Prostate gland (tissue), 2 donors: ENCODE measurements around the gene ATF1. TPM values are rescaled to one million over a fixed set of nuclear protein-coding genes. Genes with fewer than 3 reads are reported as not detected.

ENCODE experiments used
- DNase-seq: peaks from one replicate; pipeline ENCODE4 v3.0.0-alpha.2; 2019; ENCODE audit warnings: low spot score
- H3K27ac ChIP-seq, 2 donors: fragments of 200-600 bp; sonication (generic); 2 replicates each; pipeline ENCODE4 v1.5.1; 2017 to 2019
- H3K27me3 ChIP-seq: fragments of 200-600 bp; sonication (generic); replicated peaks from 2 replicates; pipeline ENCODE4 v1.5.1; 2019; ENCODE audit not compliant: insufficient read depth
- H3K36me3 ChIP-seq, 2 donors: fragments of 200-600 bp; sonication (generic); 1 replicate in 1 of 2; 2 replicates in 1 of 2; pipeline versions ENCODE4 v1.5.1 to v1.8.1; 2017 to 2019
- H3K4me1 ChIP-seq: fragments of 200-600 bp; sonication (generic); replicated peaks from 2 replicates; pipeline ENCODE4 v1.5.1; 2019
- H3K4me3 ChIP-seq, 2 donors: fragments of 200-600 bp; sonication (generic); 2 replicates each; pipeline ENCODE4 v1.5.1; 2017 to 2019
- H3K9me3 ChIP-seq: fragments of 200-600 bp; sonication (generic); 2 replicates; pipeline ENCODE4 v1.5.1; 2017
- CTCF ChIP-seq, 4 experiments: fragments of 200-600 bp in 2 of 4; fragments of 450-650 bp in 2 of 4; sonication (generic) in 2 of 4; IDR thresholded peaks; 1 replicate in 3 of 4; 2 replicates in 1 of 4; pipeline ENCODE4 v1.5.1; 2016 to 2019; ENCODE audit warnings: antibody characterized with exemption in 4 of 4, mild to moderate bottlenecking in 2 of 4, moderate library complexity in 2 of 4
- POLR2A ChIP-seq: fragments of 450-650 bp; IDR thresholded peaks from one replicate; pipeline ENCODE4 v1.6.1; 2016; ENCODE audit warnings: antibody characterized with exemption, mild to moderate bottlenecking
- POLR2AphosphoS5 ChIP-seq: sonication (generic); formaldehyde crosslinking; IDR thresholded peaks from one replicate; pipeline ENCODE4 v1.6.1; 2017; ENCODE audit warnings: antibody characterized with exemption
- WGBS: methylation state at CpG from one replicate; pipeline ENCODE4 v1.1.5; 2018; 5-methylcytosine and 5-hydroxymethylcytosine counted together
- intact Hi-C: fragments of 100-400 bp; cut with DNase I; formaldehyde crosslinking; loops from one replicate; pipeline ENCODE4 v1.14.2; 2022
- total RNA-seq, 2 donors: library from RNA; depleted of rRNA; stranded (reverse); fragments of >200 nt; gene quantifications; one replicate each; pipeline ENCODE4 v1.1.0, GENCODE V29; 2016

Gene ATF1
- total RNA-seq, 2 donors from 2014 or later: 20.2 to 27.4 TPM

- no peaks in the 10 kb centered on the region for H3K9me3 ChIP-seq
- no peak overlapping the region for H3K27ac ChIP-seq
- TF ChIP-seq POLR2A: no peak
- no peak for TF ChIP-seq POLR2AphosphoS5
- TF ChIP-seq CTCF (IDR thresholded peaks at IDR 0.05): no peak
- peaks cover 0 to 4% of the 10 kb centered on the region in 2 donors for H3K36me3 ChIP-seq
- H3K4me1 ChIP-seq: no peaks in the 10 kb centered on the region
- no peak overlapping the region for H3K4me3 ChIP-seq
- H3K27me3 ChIP-seq: no peaks in the 10 kb centered on the region
- WGBS: 90% methylated on average over 4 of the region's 4 CpGs
- intact Hi-C loops: no loop called here
- no peak for DNase-seq
Observed at GRCh38 chr12:50745861-50746260, 18.0 kb upstream of the ATF1 start.

GRCh38 chr12:50746431-50746830 lies 17.5 kb upstream of the ATF1 start:
- peaks cover 0 to 4% of the 10 kb centered on the region in 2 donors for H3K36me3 ChIP-seq
- H3K4me1 ChIP-seq: no peaks in the 10 kb centered on the region
- no peak overlapping the region for H3K27ac ChIP-seq
- 93% methylated on average over 3 of the region's 3 CpGs for WGBS
- no peak overlapping the region for H3K4me3 ChIP-seq
- no peak for DNase-seq
- no peak for TF ChIP-seq POLR2AphosphoS5
- no peak for TF ChIP-seq CTCF (IDR thresholded peaks at IDR 0.05)
- no peak for TF ChIP-seq POLR2A
- H3K27me3 ChIP-seq: no peaks in the 10 kb centered on the region
- no peaks in the 10 kb centered on the region for H3K9me3 ChIP-seq
- intact Hi-C loops: no loop called here

- Histone ChIP-seq H3K9me3 (no peaks in the 10 kb centered on the region), H3K4me3 (no peak overlapping the region), H3K27me3 (no peaks in the 10 kb centered on the region), H3K27ac (no peak overlapping the region), H3K4me1 (no peaks in the 10 kb centered on the region), H3K36me3 (peaks cover 0 to 4% of the 10 kb centered on the region in 2 donors)
- TF ChIP-seq POLR2AphosphoS5 (no peak), CTCF (IDR thresholded peaks at IDR 0.05) (no peak), POLR2A (no peak)
- no peak for DNase-seq
- intact Hi-C loops: no loop called here
- 89% methylated on average over 1 of the region's 1 CpG for WGBS
Observed at GRCh38 chr12:50747817-50748216, 16.1 kb upstream of the ATF1 start.

DNA sequence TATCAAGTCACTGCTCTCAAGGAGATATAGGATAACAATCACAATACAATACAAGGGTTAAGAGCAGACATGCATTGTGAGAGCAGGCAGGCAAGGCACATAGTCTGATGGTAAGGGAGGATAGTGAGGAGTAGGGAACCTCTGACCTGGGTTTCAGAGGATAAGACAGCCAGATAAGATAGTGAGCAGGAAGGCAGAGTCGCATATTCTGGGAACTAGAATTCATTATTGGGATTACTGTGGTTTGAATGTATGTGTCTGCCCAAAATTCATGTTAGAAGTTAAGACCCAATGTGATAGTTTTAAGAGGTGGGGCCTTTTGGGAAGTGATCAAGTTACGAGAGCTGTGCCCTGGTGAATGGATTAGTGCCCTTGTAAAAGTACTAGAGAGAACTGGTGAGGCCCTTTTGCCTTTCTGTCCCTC lies 14.4 kb upstream of the ATF1 start:
- no peak overlapping the region for H3K4me3 ChIP-seq
- WGBS: 96% methylated on average over 2 of the region's 2 CpGs
- no peaks in the 10 kb centered on the region for H3K36me3 ChIP-seq
- H3K27me3 ChIP-seq: no peaks in the 10 kb centered on the region
- intact Hi-C loops: no loop called here
- H3K4me1 ChIP-seq: no peaks in the 10 kb centered on the region
- no peaks in the 10 kb centered on the region for H3K9me3 ChIP-seq
- TF ChIP-seq CTCF (IDR thresholded peaks at IDR 0.05) (no peak), POLR2AphosphoS5 (no peak), POLR2A (no peak)
- DNase-seq: no peak
- no peak overlapping the region for H3K27ac ChIP-seq

GRCh38 chr12:50750366-50750765 lies 13.5 kb upstream of the ATF1 start:
- intact Hi-C loops: no loop called here
- 71% methylated on average over 4 of the region's 4 CpGs for WGBS

More at GRCh38 chr12:50750366-50750765, 13.5 kb upstream of the ATF1 start:
- Histone ChIP-seq H3K4me1 (no peaks in the 10 kb centered on the region), H3K9me3 (no peaks in the 10 kb centered on the region), H3K4me3 (no peak overlapping the region), H3K27me3 (no peaks in the 10 kb centered on the region), H3K36me3 (no peaks in the 10 kb centered on the region), H3K27ac (no peak overlapping the region)
- no peak for DNase-seq
- no peak for TF ChIP-seq CTCF (IDR thresholded peaks at IDR 0.05)
- TF ChIP-seq POLR2A: no peak
- no peak for TF ChIP-seq POLR2AphosphoS5
